ENCODE results near the gene PLA2G4A. TPM values are rescaled to one million over a fixed set of nuclear protein-coding genes. Genes with fewer than 3 reads are reported as not detected.

PLA2G4A gene
- total RNA-seq, 1 experiment from 2014 or later, result 8.6 TPM

GRCh38 chr1:186843226-186843625, 14.5 kb downstream of the PLA2G4A start:
- no TSS peak for BruUV-seq (replicated peaks)
- DNase-seq (ENCODE audit: low read depth, low spot score) (no peak), ATAC-seq (no peak)
- ChIA-PET CTCF (no interaction called here), POLR2A (no interaction called here), RAD21 (ENCODE audit: low non-redundant PET in 1 of 2, low total read pairs in 2 of 2, uncharacterized antibody in 2 of 2, unreplicated experiment in 2 of 2) (no interaction called here)
- Histone ChIP-seq H3K27me3 (ENCODE audit: insufficient read depth, low read length) (no peaks in the 10 kb centered on the region), H3K4me2 (ENCODE audit: low read length) (no peak overlapping the region), H3K79me2 (ENCODE audit: insufficient read depth, low read length) (no peaks in the 10 kb centered on the region), H3K4me1 (ENCODE audit: control insufficient read depth in 1 of 2, insufficient read depth in 2 of 2, low read length in 2 of 2) (peaks cover under 1 to 3% of the 10 kb centered on the region in 2 experiments; a peak in 2 of 4 replicates), H3K36me3 (ENCODE audit: control insufficient read depth in 1 of 2, insufficient read depth in 2 of 2, low read length in 2 of 2) (no peaks in the 10 kb centered on the region), H3K9me2 (ENCODE audit: insufficient read depth) (no peaks in the 10 kb centered on the region), H3K4me3 (replicated peaks in 1 of 2; ENCODE audit: low read depth in 1 of 2, low read length in 2 of 2) (no peak overlapping the region), H3K27ac (ENCODE audit: low read depth, low read length) (no peak overlapping the region), H2AFZ (ENCODE audit: low read depth, low read length, poor library complexity, severe bottlenecking) (no peak overlapping the region), H4K20me1 (ENCODE audit: insufficient read depth) (no peaks in the 10 kb centered on the region), H3K9ac (ENCODE audit: low read length) (no peak overlapping the region), H3K9me3 (ENCODE audit: control insufficient read depth in 1 of 2, insufficient read depth in 1 of 2, low read depth in 1 of 2, low read length in 2 of 2) (no peaks in the 10 kb centered on the region)
- TF ChIP-seq ZBTB33 (IDR thresholded peaks at IDR 0.05; ENCODE audit: extremely low read depth, insufficient replicate concordance, low read length) (no peak), REST (IDR thresholded peaks at IDR 0.05; ENCODE audit: low read depth) (no peak), EGR1 (IDR thresholded peaks at IDR 0.05; ENCODE audit: low read depth) (no peak), ZFX (IDR thresholded peaks at IDR 0.05) (no peak), ATF3 (IDR thresholded peaks at IDR 0.05) (no peak), CBX3 (IDR thresholded peaks at IDR 0.05; ENCODE audit: low read depth) (no peak), POLR2A (IDR thresholded peaks at IDR 0.05; ENCODE audit: borderline replicate concordance, extremely low read depth, insufficient read depth, insufficient read length) (no peak)
- intact Hi-C loops (cut with micrococcal nuclease), result no loop called here
